Fibroblast of skin of right biceps (primary cell): ENCODE data around the gene APLF.
"Not testable (repeated sequence)": the region's sequence is repeated elsewhere in the genome, so short reads cannot be mapped to it uniquely, and the experiment has no call there.

Source experiments
- DNase-seq: peaks from one replicate; pipeline ENCODE4 v3.0.0-alpha.2; 2013

Gene APLF

GRCh38 chr2:68590702-68591101 lies 123.3 kb downstream of the APLF start:
- no peak for DNase-seq

GRCh38 chr2:68591225-68591624 lies 123.8 kb downstream of the APLF start:
- no peak for DNase-seq

GRCh38 chr2:68594041-68594440 lies 126.7 kb downstream of the APLF start:
- DNase-seq = no peak

- peak; percentile 36 for DNase-seq
Observed at GRCh38 chr2:68594674-68595492, 127.5 kb downstream of the APLF start.

GRCh38 chr2:68595493-68595785 lies 128.1 kb downstream of the APLF start:
- DNase-seq = not testable (repeated sequence)

GRCh38 chr2:68600495-68600894 lies 133.1 kb downstream of the APLF start:
- DNase-seq = not testable (repeated sequence)

- no peak for DNase-seq
Observed at GRCh38 chr2:68603059-68603458, 135.7 kb downstream of the APLF start.

GRCh38 chr2:68604077-68604476 lies 136.7 kb downstream of the APLF start:
- DNase-seq = no peak

- no peak for DNase-seq
Observed at GRCh38 chr2:68605939-68606338, 138.6 kb downstream of the APLF start.

GRCh38 chr2:68606759-68607158 lies 139.4 kb downstream of the APLF start:
- DNase-seq = no peak

GRCh38 chr2:68607837-68608236 lies 140.5 kb downstream of the APLF start:
- DNase-seq = no peak

GRCh38 chr2:68612765-68613519 lies 145.6 kb downstream of the APLF start:
- no peak for DNase-seq

- DNase-seq = no peak
Observed at GRCh38 chr2:68620772-68621171, 153.4 kb downstream of the APLF start.

GRCh38 chr2:68623820-68624219 lies 156.4 kb downstream of the APLF start:
- DNase-seq = no peak

GRCh38 chr2:68627615-68628014 lies 160.2 kb downstream of the APLF start:
- no peak for DNase-seq
